ENCODE measurements around the gene NHP2.

NHP2 gene

GRCh38 chr5:178174456-178174855 lies 20.8 kb upstream of the NHP2 start:
- DNase-seq, result no peak

- DNase-seq, result no peak
These were observed 16.8 kb upstream of the NHP2 start for GRCh38 chr5:178170455-178170854.

GRCh38 chr5:178165581-178165980 lies 11.9 kb upstream of the NHP2 start:
- DNase-seq, result no peak

DNA sequence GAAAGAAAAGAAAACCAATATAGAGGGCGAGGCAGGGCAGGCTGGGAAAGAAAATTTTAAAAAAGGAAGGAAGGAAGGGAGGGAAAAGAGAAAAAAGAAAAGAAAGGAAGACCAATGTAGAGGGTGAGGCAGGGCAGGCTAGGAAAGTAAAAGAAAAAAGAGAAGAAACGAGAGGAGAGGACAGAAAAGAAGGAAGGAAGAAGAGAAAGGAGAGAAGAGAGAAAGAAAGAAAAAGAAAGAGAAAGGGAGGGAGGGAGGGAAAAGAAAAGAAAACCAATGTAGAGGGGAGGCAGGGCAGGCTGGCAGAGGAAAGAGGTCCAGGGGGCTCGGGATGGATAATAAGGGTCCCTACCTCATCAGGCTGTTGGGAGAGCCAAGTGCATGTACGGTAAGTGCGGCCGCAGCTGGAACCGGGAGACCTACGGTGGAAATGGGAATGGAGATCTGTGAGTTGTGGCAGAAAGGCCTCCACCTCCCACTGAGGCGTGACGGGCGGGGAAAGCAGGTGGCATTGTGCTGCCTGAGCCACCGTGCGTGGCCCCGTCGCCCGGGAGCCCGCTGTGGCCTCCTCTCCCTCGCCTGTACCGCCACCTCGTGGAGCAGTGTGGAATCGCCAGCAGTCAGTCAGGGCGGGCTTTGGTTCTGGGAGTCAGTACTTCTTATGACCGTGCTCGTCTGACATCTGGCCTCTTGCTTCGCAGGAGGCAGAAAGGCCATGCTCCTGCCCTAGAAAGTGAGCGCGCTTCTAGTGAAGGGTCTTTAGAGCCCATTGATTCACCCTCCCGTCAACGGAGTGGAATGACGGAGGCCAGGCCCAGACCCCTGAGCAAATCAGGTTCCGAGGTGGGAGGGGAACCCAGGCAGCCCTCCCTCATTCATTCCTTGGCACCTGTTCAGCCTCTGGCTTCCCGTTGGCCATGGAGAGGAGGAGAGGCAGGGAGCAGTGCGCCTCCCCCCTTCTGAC lies 10.4 kb upstream of the NHP2 start:
- DNase-seq, result peak; percentile 89

GRCh38 chr5:178162481-178162880 lies 8.8 kb upstream of the NHP2 start:
- DNase-seq, result no peak

DNA sequence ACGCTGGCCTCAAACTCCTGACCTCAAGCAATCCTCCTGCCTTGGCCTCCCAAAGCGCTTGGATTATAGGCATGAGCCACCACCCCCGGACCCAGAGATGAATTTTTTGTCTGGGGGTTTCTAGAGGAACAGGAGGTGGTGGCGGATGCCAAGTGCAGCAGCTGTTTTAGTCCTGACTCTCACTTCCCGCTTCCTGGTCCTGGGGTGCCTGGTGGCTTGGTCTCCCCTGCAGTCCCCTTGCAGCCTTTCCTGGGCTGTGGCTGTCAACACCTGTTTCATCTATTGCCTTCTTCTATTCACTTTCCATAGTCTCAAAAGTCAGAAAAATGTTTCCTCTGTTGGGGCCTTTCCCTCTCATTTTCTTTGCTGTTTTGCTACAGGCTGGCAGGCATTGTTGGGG lies 6.5 kb upstream of the NHP2 start:
- no peak for DNase-seq

DNA sequence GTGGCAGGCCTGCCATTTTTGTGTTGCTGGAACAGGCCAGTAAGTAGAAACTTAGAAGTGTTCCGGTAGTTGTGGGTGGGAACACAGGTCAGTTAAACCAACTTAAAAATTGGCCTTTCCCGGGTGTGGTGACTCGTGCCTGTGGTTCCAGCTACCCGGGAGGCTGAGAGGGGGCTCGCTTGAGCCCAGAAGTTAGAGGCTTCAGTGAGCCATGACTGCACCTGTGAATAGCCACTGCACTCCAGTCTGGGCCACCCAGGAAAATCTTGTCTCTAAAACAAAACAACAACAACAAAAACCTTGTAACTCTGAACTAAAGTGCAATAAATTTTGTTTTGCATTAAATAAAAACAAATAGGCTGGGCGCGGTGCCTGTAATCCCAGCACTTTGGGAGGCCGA lies 1.4 kb upstream of the NHP2 start:
- no peak for DNase-seq

DNA sequence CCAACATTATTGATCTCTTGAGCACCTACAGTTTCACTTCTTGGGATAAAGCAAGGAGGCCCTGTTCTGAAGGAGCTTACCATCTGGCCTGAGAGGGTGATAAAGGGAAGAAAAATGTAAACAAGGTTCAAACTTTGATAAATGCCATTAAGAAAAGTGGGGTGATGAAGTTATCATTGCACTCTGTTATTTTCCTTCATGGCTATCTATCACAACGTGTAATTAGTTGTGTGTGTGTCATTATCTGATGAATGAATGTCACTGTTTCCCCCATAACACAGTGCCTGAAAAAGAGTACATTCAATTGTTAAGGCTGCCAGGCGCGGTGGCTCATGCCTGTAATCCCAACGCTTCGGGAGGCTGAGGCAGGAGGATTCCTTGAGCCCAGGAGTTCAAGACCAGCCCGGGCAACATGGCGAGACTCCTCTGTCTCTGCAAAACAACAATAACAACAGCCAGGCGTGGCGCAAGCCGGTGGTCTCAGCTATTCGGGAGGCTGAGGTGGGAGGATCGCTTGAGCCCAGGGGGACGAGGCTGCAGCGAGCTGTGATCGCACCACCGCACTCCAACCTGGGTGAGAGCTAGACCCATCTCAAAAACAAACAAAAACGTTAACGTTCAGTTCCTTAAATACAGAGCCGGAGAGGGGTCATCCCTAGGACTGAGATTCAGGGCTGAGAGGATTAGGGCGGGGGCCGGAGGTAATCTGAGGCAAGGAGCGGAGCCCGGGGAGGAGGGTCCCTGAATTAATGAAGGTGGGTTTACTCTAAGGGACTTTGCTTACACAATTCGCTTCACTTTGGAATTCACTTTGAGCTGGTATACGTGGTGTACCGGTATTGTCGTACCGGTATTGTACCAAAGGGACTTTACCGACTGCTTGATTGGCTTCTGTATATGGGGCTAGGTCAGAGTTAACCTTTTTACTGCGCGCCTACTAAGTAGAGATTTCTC lies 917 bp downstream of the NHP2 start:
- no peak for DNase-seq

GRCh38 chr5:178150977-178151734 lies 2.5 kb downstream of the NHP2 start:
- no peak for DNase-seq

DNA sequence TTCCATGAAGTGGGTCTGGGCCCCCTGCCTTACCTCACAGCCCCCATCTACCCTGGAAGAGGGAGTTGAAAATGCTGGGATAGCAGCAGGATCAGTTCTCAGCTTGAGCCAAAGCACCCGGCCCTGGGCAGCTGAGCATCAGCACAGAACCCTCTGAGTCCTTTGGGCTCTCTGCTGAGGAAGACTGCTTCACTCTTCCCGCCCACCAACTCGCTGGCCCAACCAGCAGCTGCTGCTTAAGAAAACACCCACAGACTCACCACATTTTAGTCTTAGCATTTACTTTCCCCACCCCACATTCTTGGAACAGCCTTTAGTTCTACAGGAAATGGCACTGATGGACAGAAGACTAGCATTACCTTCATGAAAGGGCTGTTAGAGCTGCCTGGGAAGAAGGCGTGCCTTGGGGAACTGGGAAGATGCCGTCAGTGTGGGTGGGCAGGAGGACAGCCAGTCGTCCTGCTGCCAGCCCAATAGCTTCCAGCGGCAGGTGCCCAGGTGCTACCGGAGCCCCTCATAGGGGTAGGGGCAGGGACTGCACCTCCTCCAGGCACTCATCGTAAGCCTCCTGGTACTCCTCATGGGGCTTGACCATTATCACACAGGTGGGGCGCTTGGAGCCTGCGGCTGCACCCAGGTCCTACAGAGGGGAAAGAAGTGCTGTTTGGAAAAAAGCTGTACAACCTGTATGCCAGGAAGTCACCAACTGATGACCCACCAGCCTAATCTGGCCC lies 4.3 kb downstream of the NHP2 start:
- no peak for DNase-seq

GRCh38 chr5:178147406-178147805 lies 6.3 kb downstream of the NHP2 start:
- no peak for DNase-seq

- DNase-seq, result peak; percentile 60
These were observed 7.5 kb downstream of the NHP2 start for GRCh38 chr5:178145965-178146820.

DNA sequence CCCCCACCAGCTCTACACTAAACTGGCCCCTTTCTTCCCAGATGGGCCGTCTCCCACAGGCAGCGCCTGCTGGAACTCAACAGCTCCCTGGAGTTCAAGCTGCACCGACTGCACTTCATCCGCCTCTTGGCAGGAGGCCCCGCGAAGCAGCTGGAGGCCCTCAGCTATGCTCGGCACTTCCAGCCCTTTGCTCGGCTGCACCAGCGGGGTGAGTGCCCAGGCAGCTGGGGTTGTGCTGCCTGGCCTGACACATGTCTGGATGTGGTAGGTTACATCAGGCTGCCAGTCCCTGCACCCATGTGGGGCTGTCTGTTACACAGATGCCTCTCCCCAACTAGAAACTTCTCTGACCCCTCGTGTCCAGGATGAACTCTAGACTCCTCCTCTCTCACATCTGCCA lies 9.8 kb downstream of the NHP2 start:
- DNase-seq, result peak; percentile 89

DNA sequence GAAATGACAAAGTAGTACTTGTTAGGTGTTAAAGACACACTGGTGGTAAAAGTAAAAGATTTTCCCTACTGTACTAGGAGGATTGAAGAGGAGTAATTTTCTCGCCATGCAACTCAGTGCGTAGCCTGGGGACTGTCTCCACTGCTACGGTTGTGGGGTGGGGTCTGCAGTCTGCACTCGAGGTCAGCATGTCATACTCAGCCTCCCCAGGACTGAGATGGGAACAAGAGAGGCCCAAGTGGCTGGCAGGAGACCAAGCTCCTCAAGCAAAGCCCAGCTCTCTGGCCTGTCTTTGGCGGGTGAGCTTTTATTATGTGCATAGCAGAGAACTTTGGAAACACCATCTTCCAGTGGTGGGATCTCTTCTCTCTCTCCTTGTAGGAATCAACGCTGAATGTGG lies 10.4 kb downstream of the NHP2 start:
- DNase-seq, result no peak

DNA sequence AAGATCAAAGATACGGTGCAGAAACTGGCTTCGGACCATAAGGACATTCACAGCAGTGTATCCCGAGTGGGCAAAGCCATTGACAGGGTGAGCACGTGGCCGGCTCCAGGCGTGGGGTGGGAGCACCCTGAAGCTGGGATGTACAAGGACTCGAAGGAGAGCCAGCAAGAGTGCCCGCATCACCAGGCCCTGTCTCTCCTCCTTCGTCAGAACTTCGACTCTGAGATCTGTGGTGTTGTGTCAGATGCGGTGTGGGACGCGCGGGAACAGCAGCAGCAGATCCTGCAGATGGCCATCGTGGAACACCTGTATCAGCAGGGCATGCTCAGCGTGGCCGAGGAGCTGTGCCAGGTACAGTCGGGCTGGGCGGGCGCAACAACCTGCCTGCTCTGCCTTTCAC lies 11.0 kb downstream of the NHP2 start:
- no peak for DNase-seq

DNA sequence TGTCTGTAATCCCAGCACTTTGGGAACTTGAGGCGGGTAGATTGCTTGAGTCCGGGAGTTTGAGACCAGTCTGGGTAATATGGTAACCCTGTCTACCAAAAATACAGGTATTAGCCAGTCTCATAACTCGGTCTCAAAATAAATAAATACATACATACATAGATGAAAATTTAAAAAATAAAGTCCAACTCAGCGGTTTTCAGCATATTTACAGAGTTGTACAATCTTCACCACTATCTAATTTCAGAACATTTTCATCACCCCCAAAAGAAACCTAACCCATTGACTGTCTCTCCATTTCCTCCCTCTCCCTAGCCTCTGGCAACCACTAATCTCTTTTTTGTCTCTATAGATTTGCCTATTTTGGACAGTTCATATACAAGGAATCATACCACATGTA lies 12.1 kb downstream of the NHP2 start:
- no peak for DNase-seq

GRCh38 chr5:178137991-178138390 lies 15.7 kb downstream of the NHP2 start:
- no peak for DNase-seq

DNA sequence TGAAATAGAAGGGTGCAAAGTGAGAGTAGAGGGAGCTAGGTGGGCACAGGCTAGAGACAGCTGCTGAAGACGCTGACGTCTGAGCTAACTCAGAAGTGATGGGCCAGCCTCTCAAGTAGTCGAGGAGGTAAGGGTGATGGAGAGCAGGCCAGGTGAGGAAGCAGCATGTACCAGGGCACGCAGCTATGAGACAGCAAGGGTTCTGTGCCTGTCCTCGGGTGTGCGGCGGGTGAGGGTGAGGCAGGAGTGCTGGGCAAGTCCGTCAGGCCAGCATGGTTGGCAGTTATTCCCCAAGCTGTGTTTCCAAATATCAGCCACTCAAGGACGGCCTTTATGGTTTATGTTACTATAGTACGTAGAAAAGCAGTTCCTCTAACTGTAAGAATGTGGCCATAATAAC lies 16.7 kb downstream of the NHP2 start:
- no peak for DNase-seq

DNA sequence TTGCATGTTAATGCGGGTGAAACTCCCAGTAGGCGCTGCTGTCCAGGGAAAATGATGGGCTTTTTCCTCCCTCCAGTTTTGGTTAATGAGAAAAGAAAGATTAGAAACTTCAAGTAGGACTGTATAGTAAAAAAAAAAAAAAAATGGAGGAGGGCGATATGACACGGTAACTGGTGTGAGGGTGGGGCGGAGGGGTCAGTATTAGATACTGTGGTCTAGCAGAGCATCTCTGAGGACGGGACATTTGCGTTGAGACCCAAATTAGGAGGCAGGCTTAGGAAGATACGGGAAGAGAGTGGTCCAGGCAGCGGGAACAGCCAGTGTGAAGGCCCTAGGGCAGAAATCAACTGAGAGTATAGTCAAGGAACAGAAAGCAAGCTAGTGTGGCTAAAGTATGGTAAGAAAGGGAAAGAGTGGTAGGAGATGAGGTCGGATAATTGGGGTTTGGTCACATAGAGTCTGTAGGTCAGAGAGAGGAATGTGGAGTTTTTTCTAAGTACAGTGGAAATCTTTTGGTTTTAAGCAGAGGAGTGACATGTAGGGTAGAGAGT lies 22.2 kb downstream of the NHP2 start:
- no peak for DNase-seq

GRCh38 chr5:178130576-178131445 lies 22.9 kb downstream of the NHP2 start, which contains the start of gene RMND5B:
TSS of gene RMND5B (plus strand) at chr5:178131014. CDS start at chr5:178138120, 7,106 bp downstream.
- peak; percentile 86 for DNase-seq

Data from femur (tissue), 1 donor.